Panc1 (cell line): ENCODE measurements around the gene CHST6. TPM values are rescaled to one million over a fixed set of nuclear protein-coding genes. Genes with fewer than 3 reads are reported as not detected.
"Not testable (repeated sequence)": the region's sequence is repeated elsewhere in the genome, so short reads cannot be mapped to it uniquely, and the experiment has no call there.

Experiments
- ATAC-seq: fragments of 200-7000 bp; cut with Tn5 transposase; 2 replicates; pipeline ENCODE4 v1.9.1; 2020; ENCODE audit warnings: mild to moderate bottlenecking, moderate library complexity
- BruUV-seq: library from RNA; stranded (reverse); fragments of 400-500 nt; replicated peaks from 2 replicates; lab custom pipeline; 2021; lab: Mats Ljungman, UMichigan
- CTCF ChIA-PET: fragments of 300-600 bp; sonication (Branson Sonifier 250); formaldehyde crosslinking; loops from one replicate; lab custom pipeline; 2022; ENCODE audit warnings: antibody characterized with exemption; lab: Charles Lee
- POLR2A ChIA-PET: fragments of 300-600 bp; sonication (Branson Sonifier 250); formaldehyde crosslinking; loops from one replicate; lab custom pipeline; 2022; ENCODE audit warnings: antibody characterized with exemption; lab: Charles Lee
- DNase-seq: peaks from one replicate; pipeline ENCODE4 v3.0.0-alpha.2; 2010; ENCODE audit warnings: low read depth, low spot score
- H3K27ac ChIP-seq: 2 replicates; pipeline ENCODE4 v1.5.1; 2011; ENCODE audit warnings: mild to moderate bottlenecking, low read length, inconsistent platforms
- H3K27me3 ChIP-seq: fragments of 200-500 bp; sonication (Bioruptor generic); 2 replicates; pipeline ENCODE4 v1.6.0; 2014; ENCODE audit warnings: low read length, inconsistent platforms; ENCODE audit not compliant: control insufficient read depth, insufficient read depth
- H3K36me3 ChIP-seq: fragments of 200-500 bp; sonication (Bioruptor generic); 2 replicates; pipeline ENCODE4 v1.5.1; 2014; ENCODE audit warnings: inconsistent platforms, mild to moderate bottlenecking, low read length, moderate library complexity; ENCODE audit not compliant: control insufficient read depth, insufficient read depth
- H3K4me1 ChIP-seq: 2 replicates; pipeline ENCODE4 v1.5.1; 2011; ENCODE audit warnings: inconsistent platforms, mild to moderate bottlenecking, low read length, moderate library complexity; ENCODE audit not compliant: control insufficient read depth, insufficient read depth
- H3K4me3 ChIP-seq, 2 experiments: 2 replicates each; pipeline ENCODE4 v1.5.1; 2011 to 2012; ENCODE audit warnings: low read depth in 2 of 2, low read length in 2 of 2, mild to moderate bottlenecking in 2 of 2, inconsistent platforms in 1 of 2, moderate library complexity in 1 of 2
- H3K9me3 ChIP-seq: fragments of 200-500 bp; sonication (Bioruptor generic); 2 replicates; pipeline ENCODE4 v1.5.1; 2014; ENCODE audit warnings: low read depth, mild to moderate bottlenecking, inconsistent platforms, low read length, moderate library complexity; ENCODE audit not compliant: control insufficient read depth, insufficient read depth
- CTCF ChIP-seq: fragments of 450-650 bp; IDR thresholded peaks from 2 replicates; pipeline ENCODE4 v1.5.1; 2017; ENCODE audit warnings: mild to moderate bottlenecking
- POLR2AphosphoS5 ChIP-seq: IDR thresholded peaks from 2 replicates; pipeline ENCODE4 v1.6.1; 2012; ENCODE audit warnings: mild to moderate bottlenecking, low read depth, low read length, moderate library complexity
- SIN3A ChIP-seq: IDR thresholded peaks from 2 replicates; pipeline ENCODE4 v1.6.1; 2012; ENCODE audit warnings: low read depth, mild to moderate bottlenecking, low read length, moderate library complexity, borderline replicate concordance; ENCODE audit not compliant: insufficient read depth
- TCF7L2 ChIP-seq: IDR thresholded peaks from 2 replicates; pipeline ENCODE4 v1.6.1; 2011; ENCODE audit warnings: mild to moderate bottlenecking, low read depth, low read length, inconsistent platforms
- in situ Hi-C: cut with HindIII; loops from 2 replicates; pipeline ENCODE4 v1.10.0; 2016; ENCODE audit warnings: low sequenced_read_pairs, low pct_unique_long_range_greater_than_20kb
- intact Hi-C: fragments of 100-400 bp; cut with micrococcal nuclease; formaldehyde crosslinking; loops from one replicate; pipeline ENCODE4 v1.10.0; 2022; ENCODE audit not compliant: unreplicated experiment
- total RNA-seq: library from RNA; stranded (reverse); gene quantifications from one replicate; pipeline ENCODE4 v1.2.1, GENCODE V29; 2021; ENCODE audit not compliant: unreplicated experiment
- TF ChIP-seq, protein P1 (sequence below), 2 experiments: IDR thresholded peaks; 2 replicates each; pipeline ENCODE4 v1.6.1; 2011 to 2012; ENCODE audit warnings: low read depth in 2 of 2, control low read depth in 1 of 2, low read length in 1 of 2, mild to moderate bottlenecking in 1 of 2, moderate library complexity in 1 of 2; ENCODE audit not compliant: insufficient read depth in 1 of 2

Gene CHST6
- total RNA-seq, 1 experiment from 2014 or later = 0.05 TPM

- ChIA-PET CTCF (no interaction called here), POLR2A (no interaction called here)
- ATAC-seq (no peak), DNase-seq (no peak)
- intact Hi-C loops = no loop called here
- Histone ChIP-seq H3K4me3 (no peak overlapping the region), H3K36me3 (no peaks in the 10 kb centered on the region), H3K9me3 (no peaks in the 10 kb centered on the region), H3K4me1 (no peaks in the 10 kb centered on the region), H3K27ac (no peak overlapping the region), H3K27me3 (no peaks in the 10 kb centered on the region)
- TF ChIP-seq, protein P1, sequence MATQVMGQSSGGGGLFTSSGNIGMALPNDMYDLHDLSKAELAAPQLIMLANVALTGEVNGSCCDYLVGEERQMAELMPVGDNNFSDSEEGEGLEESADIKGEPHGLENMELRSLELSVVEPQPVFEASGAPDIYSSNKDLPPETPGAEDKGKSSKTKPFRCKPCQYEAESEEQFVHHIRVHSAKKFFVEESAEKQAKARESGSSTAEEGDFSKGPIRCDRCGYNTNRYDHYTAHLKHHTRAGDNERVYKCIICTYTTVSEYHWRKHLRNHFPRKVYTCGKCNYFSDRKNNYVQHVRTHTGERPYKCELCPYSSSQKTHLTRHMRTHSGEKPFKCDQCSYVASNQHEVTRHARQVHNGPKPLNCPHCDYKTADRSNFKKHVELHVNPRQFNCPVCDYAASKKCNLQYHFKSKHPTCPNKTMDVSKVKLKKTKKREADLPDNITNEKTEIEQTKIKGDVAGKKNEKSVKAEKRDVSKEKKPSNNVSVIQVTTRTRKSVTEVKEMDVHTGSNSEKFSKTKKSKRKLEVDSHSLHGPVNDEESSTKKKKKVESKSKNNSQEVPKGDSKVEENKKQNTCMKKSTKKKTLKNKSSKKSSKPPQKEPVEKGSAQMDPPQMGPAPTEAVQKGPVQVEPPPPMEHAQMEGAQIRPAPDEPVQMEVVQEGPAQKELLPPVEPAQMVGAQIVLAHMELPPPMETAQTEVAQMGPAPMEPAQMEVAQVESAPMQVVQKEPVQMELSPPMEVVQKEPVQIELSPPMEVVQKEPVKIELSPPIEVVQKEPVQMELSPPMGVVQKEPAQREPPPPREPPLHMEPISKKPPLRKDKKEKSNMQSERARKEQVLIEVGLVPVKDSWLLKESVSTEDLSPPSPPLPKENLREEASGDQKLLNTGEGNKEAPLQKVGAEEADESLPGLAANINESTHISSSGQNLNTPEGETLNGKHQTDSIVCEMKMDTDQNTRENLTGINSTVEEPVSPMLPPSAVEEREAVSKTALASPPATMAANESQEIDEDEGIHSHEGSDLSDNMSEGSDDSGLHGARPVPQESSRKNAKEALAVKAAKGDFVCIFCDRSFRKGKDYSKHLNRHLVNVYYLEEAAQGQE (IDR thresholded peaks at IDR 0.05; ENCODE audit: insufficient read depth in 1 of 2, low read depth in 2 of 2, low read length in 1 of 2) = no peak
- no TSS peak for BruUV-seq
- in situ Hi-C loops = no loop called here
Measured at GRCh38 chr16:75501359-75501758, 6.1 kb upstream of the CHST6 start.

DNA sequence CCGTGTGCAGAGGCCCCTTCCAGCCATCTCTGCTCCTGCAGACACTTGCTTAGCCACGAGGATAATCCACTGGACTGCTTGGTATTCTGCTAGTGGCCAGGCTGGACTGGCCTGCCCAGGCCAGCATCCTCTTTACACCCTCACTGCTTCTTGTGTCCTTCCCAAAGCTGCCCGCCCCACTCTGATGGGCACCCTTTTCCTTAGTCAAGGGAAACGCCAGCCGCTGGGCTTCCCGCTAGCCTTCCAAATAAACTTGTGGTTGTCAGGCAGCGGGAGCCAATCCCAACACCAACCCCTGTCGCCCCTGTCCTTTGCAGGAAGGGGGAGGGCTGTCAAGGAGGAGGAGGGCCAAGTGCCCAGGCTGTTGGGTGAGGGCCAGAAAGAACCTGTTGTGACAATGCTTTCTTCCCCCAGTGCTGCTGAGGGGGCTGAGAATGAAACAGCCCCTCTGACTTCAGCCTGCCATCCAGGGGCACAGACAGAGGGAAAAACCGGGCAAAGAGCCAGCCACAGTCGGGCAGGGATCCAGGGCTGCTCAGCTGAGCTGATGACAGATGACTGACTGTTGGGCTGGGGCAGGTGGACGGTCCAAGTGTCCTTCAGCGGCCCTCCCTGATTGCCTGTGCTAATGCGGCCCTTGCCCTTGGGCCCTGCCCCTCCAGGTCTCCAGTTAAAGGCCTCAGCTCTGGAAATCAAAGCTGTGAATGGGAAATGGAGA is 3.5 kb upstream of the CHST6 start:
- in situ Hi-C loops, DNase-seq, CTCF ChIA-PET, H3K27ac ChIP-seq, intact Hi-C loops, H3K9me3 ChIP-seq, H3K36me3 ChIP-seq, H3K27me3 ChIP-seq, POLR2A ChIA-PET, BruUV-seq, H3K4me3 ChIP-seq, H3K4me1 ChIP-seq: not testable (repeated sequence)
- peak; percentile 62; the same call in 1 of the 2 replicates for ATAC-seq

DNA sequence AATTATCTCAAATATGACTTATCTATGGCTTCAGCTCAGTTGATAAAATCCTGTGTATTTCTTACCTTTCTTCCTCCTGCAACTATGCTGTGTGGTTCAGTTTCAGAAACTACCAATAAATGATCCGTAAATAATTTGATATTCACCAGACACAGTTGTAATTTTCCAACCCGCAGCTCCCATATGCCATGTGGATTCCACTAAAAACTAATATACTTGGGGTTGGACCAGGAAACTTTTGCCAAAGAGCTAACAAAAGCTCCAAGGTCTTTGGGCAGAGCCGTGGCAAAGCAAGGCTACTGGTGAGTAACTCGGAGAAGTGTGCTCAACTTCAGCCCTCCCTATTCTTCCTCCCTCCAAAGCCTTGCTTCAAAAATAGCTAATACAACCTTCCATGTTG is 2.3 kb upstream of the CHST6 start:
- CTCF ChIA-PET = interaction anchor here (0.6 kb wide), 1 partner anchor 18 kb away, joined by 4 read pairs; no protein-coding TSS in a partner anchor
- in situ Hi-C loops = no loop called here

More for the DNA sequence above, 2.3 kb upstream of the CHST6 start:
- no peaks in the 10 kb centered on the region for H3K27me3 ChIP-seq
- intact Hi-C loops = no loop called here
- POLR2A ChIA-PET = no interaction called here
- DNase-seq = no peak
- no peaks in the 10 kb centered on the region for H3K9me3 ChIP-seq
- H3K36me3 ChIP-seq = no peaks in the 10 kb centered on the region
- BruUV-seq = no TSS peak
- TF ChIP-seq CTCF (no peak), SIN3A (no peak), TCF7L2 (no peak), POLR2AphosphoS5 (no peak)
- TF ChIP-seq, protein P1 (IDR thresholded peaks at IDR 0.05; ENCODE audit: insufficient read depth in 1 of 2, low read depth in 2 of 2, low read length in 1 of 2) = no peak
- no peak overlapping the region for H3K4me3 ChIP-seq
- no peaks in the 10 kb centered on the region for H3K4me1 ChIP-seq
- H3K27ac ChIP-seq = no peak overlapping the region
- no peak for ATAC-seq
